Colon (tissue), 2 donors: ENCODE data around the gene RHBDL1.

Experiments used
- FAIRE-seq: peaks from 2 replicates; lab custom pipeline; 2012; peaks lifted over from hg19 to GRCh38; lab: Jason Lieb, UNC
- donor health status: control.
- donor health status: control.

The RHBDL1 gene

DNA sequence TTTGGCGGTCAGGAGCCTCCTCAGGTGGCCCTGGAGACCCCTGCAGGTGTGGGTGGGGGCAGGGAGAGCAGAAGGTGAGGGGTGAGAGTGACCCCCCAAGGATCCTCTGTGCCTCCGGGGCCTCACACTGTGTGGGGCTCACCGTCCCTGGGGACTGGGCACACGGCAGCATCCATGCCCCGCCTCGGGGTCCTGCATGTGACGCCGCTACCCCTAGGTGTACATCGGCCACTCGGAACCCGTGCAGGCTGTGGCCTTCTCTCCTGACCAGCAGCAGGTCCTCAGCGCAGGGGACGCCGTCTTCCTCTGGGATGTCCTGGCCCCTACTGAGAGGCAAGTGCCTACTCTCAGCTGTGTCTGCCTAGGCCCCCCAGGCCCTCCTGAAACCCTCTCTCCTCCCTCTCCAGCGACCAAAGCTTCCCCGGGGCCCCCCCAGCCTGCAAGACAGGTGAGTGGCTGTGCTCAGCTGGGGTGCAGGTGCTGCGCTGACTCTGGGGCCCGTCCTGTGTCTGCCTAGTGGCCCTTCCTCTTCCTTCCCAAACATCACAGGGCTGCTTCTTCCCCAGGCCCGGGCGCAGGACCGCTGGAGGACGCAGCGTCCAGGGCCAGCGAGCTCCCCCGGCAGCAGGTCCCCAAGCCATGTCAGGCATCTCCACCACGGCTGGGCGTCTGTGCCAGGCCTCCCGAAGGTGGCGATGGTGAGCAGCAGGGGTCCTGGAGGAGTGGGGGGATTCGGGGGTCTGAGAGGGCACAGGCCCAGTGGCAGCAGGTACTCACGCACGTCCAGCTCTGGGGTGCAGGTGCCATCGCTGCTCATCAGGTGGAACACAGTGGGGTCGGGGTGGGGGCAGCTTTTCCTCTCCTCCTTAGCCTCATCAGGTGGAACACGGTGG is 16.5 kb upstream of the RHBDL1 start:
- FAIRE-seq = no peak

DNA sequence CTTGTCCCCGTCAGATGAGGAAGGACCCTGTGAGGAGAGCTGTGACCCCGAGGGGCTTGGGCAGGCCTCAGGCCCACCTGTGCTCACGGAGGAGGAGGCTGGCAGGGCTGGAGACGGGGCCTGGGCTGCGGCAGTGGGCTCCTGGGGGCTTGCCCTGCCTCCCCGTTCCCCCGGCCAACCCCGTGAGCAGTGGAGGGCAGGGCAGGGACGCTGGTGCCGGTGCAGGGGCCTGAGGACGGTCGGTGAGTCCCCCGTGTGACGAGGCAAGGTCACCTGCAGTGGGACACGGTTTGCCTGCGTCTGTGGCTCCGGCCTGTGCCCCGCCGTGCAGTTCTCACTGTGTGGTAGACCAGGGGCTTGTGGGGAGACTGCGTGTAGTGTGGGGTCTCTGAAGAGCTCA is 15.9 kb upstream of the RHBDL1 start:
- FAIRE-seq = no peak

DNA sequence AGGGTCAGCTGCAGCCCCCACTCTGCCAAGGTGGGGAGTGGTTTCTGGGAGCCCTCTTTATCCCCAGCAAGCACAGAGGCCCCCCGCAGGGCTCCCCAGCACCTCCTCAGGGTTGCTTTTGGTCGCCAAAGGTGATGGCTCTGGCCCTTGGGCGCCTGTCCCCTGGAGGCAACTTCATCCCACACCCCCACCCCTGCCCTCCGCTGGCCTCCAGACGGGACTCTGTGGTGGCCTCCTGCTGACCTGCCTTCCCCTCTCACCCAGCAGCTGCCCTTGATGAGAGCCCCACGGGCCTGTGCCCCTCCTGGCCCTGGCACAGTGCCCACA is 15.4 kb upstream of the RHBDL1 start:
- FAIRE-seq = no peak

DNA sequence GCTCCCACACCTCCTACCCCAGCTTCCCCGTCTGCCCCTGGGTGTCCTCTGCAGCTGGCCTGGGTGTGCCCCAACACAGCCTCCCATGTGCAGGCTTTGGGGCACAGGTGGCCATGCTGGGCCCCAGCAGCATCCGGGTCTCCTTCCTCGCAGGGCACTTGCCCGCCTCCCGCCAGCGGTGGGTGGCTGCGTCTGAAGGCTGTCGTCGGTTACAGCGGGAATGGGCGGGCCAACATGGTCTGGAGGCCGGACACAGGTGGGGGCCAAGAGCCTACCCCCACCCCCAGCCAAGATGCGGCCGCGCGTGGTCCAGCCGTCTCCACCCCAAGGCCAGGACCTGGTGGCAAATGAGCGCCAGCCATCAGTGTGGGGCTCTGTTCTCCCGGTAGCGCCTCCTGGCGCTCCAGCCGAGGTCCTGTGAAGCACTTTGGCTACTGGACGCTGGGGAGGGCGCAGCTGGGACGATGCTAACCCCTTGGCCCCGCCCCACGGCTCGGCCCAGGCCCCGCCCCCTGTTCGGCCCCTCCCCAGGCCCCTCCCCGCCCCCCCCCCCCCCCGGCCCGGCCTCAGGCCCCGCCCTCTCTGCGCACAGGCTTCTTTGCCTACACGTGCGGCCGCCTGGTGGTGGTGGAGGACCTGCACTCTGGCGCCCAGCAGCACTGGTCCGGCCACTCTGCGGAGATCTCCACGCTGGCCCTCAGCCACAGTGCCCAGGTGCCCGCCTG is 14.8 kb upstream of the RHBDL1 start:
- no peak for FAIRE-seq

DNA sequence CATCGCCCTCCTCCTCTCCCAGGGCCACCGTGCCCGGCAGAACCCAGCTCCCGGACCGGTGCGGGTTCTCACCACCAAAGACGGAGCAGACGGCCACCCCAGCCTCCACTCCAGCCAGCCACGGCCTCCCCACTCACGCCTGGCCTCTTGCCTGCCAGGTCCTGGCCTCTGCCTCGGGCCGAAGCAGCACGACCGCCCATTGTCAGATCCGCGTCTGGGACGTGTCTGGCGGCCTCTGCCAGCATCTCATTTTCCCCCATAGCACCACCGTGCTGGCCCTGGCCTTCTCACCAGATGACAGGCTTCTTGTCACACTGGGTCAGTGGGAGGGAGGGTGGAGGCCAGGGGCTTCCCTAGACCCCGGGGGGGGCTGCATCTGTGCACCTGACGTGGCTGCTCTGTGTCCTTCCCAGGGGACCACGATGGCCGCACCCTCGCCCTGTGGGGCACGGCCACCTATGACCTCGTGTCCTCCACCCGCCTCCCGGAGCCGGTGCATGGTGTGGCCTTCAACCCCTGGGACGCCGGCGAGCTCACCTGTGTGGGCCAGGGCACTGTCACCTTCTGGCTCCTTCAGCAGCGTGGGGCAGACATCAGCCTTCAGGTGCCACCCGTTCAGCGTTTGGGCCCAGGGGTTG is 14.2 kb upstream of the RHBDL1 start:
- FAIRE-seq = no peak

DNA sequence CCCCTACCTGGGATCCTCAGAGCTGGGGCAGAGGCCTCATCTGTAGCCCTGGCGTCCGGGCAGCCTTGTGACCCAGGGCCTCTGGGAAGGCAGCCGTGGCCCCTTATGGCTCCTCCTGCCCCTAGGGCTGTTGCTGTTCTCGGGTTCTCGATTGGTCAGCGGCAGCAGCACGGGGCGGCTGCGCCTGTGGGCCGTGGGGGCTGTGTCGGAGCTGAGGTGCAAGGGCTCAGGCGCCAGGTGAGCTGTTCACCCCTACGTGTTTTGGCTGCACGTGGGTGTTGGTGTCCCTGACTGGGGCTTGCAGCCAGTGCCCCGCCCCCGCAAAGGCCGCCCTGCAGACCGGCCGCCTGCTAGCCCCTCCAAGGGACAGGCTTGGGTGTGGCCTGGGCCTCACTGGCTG is 13.4 kb upstream of the RHBDL1 start:
- no peak for FAIRE-seq

DNA sequence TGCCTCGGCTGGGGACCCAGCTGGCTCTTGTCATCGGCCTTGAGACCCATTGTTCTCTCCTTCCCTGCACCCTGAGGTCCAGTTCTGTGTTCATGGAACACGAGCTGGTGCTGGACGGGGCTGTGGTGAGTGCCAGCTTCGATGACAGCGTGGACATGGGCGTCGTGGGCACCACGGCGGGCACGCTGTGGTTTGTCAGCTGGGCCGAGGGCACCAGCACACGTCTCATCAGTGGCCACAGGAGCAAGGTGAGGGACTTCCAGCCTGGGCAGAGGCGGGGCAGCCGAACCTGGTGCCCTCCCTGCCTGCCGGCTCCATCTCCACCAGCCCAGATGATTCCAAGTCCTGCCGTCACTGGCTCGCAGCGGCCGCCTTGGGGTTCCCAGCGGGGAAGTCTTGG is 12.9 kb upstream of the RHBDL1 start:
- FAIRE-seq = no peak

DNA sequence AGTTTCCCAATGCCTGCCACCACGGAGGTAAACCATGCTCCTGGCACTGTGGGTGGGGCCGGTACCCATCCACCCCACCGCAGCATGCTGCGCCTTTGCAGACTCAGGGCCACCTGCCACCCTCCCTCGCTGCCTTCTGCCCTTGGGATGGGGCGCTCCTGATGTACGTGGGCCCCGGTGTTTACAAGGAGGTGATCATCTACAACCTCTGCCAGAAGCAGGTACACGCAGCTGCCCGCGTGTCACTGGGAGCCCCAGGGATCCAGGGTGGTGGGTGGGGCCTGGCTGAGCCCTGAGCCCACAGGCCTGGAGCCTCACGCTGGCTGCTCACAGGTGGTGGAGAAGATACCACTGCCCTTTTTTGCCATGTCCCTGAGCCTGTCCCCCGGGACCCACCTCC is 8.9 kb upstream of the RHBDL1 start:
- no peak for FAIRE-seq

DNA sequence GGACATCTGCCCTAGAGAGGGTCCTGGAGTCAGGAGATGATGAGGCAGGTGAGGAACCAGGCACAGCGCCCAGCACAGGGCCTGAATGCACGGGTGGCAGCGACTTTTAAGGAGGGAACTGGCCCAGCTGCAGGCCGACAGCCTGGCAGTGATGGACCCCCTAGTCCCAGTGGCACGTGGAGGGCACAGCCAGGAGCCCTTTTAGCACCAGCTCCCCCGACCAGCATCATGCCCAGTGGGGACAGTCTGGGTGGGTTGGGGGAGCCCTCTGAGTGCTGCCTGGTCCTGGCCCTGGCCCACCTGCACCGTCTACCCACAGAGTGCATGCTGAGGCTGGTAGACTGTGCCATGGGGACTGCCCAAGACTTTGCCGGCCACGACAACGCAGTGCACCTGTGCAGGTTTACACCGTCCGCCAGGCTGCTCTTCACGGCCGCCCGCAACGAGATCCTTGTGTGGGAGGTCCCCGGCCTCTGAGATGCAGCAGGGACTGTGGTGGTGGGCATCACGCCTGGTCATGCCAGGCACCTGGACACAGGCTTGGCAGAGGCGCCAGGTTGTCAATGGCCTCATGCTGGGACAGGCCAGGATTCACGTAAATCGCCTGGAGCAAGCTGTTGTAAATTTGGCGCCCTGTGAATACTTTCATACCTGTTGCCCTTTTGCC is 8.2 kb upstream of the RHBDL1 start:
- no peak for FAIRE-seq

DNA sequence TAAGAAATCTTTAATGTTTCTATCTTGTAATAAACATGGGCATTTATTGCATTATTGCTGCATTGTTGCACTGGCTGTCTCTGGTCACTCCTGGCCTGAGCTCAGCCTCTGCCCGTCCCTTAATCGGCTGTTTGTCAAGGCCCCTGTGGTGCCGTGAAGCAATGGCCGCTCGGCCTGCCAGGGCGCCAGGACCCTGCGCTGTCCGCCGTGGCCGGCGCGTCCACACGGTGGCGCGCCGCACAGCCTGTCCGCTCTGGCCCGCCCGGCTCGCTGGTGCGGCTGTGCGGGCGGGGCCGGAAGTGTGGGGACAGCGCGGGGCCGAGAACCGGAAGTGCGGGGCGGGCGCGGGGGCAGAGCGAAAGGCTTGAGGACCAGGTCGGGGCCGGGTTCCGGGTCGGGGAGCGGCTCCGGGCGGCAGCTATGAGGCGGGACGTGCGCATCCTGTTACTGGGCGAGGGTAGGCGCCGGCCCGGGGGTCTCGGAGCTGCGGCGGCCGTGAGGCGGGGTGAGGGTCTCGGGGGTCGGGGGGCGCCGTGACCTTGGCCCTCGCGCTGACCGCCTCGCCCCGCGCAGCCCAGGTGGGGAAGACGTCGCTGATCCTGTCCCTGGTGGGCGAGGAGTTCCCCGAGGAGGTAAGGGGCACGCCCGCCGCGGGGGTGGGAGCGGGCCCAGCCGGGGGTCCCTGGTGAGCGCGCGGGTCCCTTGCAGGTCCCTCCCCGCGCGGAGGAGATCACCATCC is 7.5 kb upstream of the RHBDL1 start, which contains the start of gene RHOT2:
TSS of gene RHOT2 (plus strand) at position 353 of the 739 bp plus-strand sequence. CDS start at position 421, 68 bp downstream.
- no peak for FAIRE-seq

DNA sequence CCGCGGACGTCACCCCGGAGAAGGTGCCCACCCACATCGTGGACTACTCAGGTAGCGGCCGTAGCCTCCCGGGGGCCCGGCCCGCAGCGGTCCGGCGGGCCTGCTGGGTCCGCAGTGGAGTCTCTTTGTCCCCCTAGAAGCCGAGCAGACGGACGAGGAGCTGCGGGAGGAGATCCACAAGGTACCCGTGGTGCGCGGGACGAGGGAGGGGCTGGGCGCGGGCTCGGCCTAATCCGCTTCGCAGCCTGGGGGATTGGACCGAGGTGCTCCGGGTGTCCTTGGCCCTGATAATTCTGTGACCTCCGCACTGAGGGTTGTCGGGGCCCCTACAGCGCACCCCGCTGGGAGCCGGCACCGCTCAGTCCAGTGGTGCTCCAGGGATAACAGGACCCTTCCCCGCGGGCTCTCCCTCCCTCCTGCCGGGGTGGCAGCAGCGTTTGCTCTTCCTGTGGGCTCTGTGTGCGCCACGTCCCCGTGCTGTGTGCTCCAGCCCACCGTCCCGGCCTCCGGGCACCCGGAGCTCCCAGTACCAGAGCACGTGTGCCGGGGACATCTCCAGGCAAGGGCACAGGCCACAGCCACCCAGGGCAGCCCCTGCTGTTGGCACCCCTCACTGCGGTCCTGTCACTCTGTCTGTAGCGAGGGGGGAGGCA is 6.8 kb upstream of the RHBDL1 start:
- no peak for FAIRE-seq

DNA sequence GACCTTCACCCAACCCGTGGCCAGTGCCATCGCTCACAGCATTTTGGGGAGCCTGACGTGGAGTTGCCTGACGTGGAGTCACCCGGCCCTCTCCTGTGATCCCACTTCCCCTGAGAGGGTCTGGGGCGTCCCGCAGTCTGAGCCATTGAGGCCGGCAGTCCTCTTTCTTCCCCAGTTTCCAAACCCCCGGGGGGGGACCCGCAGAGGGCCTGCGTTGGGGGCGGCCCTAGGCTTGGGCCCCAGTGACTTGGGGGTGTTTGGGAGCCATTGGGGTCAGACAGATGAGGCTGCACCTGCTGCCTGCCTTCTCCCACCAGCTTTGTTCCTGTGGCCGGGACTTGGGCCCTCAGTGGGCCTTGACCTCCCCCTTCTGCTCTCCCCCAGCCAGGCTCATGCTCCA is 5.8 kb upstream of the RHBDL1 start:
- no peak for FAIRE-seq

DNA sequence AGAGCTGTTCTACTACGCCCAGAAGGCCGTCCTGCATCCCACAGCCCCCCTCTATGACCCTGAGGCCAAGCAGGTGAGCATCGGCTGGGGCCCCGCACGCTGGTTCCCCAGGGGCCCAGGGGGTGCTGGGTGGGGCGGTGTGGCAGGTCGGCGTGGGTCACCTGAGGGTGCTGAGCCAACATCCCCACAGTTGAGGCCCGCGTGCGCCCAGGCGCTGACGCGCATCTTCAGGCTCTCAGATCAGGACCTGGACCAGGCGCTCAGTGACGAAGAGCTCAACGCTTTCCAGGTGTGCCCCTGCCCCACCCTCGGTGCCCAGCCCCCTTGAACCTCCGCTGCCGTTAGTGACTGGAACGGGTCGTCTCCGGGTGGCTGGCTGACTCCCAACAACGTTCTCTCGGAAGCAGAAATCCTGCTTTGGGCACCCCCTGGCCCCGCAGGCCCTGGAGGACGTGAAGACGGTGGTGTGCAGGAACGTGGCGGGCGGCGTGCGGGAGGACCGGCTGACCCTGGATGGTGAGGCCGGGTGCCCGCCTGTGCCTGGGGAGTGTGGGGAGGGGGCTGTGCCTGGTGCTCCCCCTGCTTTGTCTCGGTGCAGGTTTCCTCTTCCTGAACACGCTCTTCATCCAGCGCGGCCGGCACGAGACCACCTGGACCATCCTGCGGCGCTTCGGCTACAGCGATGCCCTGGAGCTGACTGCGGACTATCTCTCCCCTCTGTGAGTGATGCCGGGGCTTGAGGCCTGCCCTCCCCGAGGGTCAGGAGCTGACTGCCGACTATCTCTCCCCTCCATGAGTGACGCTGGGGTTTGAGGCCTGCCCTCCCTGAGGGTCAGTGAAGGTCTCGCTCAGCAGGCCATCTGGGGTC is 4.8 kb upstream of the RHBDL1 start:
- FAIRE-seq = no peak

DNA sequence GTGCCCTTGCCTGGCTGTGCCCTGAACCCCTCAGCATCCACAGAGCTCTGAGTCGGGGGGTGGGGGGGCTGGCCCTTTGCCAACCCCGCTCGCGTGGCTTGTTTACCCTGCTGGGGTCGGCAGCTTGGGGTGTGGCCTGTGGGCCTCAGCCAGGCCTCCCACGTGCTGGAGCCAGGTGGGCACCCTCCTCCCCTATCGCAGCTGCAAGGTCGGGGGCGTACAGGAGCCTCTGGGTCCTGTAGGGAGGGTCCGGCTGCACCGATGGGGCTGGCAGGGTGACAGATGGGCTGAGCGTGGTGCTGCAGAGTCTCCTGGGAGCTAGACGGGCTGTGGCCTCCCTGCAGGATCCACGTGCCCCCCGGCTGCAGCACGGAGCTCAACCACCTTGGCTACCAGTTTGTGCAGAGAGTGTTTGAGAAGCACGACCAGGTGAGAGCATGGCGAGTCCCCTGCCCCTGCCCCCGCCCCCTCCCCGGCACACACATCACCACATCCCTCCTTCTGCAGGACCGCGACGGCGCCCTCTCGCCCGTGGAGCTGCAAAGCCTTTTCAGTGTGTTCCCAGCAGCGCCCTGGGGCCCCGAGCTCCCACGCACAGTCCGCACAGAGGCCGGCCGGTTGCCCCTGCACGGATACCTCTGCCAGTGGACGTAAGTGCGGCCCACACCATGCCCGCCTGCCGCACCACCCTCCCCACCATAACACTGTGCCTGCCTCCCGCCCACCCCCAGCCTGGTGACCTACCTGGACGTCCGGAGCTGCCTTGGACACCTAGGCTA is 3.9 kb upstream of the RHBDL1 start:
- no peak for FAIRE-seq

DNA sequence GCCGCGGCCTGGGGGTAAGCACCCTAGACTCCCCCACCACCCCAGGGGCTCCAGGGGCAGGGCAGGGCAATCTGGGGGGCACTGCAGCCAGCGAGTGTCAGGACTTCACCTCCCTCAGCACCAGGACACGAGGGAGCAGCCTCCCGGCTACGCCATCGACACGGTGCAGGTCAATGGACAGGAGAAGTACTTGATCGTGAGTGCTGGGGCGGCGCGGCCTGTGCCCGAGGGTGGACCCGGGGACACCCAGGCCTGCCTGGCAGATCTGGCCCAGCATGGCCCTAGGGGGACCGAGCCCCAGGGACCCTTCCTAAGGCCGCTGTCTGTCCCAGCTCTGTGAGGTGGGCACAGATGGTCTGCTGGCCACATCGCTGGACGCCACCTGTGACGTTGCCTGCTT is 3.1 kb upstream of the RHBDL1 start:
- FAIRE-seq = no peak

DNA sequence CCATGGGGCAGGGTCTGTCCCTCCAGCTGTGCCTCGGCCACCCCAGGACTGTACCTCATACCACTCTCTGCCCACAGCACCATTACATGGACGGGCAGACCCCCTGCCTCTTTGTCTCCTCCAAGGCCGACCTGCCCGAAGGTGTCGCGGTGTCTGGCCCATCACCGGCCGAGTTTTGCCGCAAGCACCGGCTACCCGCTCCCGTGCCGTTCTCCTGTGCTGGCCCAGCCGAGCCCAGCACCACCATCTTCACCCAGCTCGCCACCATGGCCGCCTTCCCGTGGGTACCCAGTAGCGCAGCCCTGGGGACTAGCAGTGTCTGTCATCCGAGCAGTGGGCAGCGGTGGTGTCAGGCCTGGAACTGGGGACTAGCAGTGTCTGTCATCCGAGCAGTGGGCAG is 2.6 kb upstream of the RHBDL1 start:
- FAIRE-seq = no peak

DNA sequence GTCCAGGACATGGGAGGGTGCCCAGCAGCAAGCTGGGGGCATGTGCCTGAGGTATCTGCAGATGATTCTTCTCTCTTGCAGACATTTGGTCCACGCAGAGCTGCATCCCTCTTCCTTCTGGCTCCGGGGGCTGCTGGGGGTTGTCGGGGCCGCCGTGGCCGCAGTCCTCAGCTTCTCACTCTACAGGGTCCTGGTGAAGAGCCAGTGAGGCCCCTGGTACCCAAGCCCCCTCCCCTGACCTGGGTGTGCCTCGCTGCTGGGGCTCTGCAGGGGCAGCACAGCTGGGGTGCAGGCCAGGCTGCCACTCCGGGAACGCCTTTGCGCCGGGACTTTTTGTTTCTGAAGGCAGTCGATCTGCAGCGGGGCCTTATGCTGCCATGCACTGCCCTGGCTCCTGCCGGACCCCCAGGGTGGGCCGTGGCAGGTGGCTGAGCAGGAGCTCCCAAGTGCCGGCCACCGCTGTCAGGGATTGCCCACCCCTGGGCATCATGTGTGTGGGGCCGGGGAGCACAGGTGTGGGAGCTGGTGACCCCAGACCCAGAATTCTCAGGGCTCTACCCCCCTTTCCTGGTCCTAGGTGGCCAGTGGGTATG is 2.0 kb upstream of the RHBDL1 start:
- FAIRE-seq = no peak

DNA sequence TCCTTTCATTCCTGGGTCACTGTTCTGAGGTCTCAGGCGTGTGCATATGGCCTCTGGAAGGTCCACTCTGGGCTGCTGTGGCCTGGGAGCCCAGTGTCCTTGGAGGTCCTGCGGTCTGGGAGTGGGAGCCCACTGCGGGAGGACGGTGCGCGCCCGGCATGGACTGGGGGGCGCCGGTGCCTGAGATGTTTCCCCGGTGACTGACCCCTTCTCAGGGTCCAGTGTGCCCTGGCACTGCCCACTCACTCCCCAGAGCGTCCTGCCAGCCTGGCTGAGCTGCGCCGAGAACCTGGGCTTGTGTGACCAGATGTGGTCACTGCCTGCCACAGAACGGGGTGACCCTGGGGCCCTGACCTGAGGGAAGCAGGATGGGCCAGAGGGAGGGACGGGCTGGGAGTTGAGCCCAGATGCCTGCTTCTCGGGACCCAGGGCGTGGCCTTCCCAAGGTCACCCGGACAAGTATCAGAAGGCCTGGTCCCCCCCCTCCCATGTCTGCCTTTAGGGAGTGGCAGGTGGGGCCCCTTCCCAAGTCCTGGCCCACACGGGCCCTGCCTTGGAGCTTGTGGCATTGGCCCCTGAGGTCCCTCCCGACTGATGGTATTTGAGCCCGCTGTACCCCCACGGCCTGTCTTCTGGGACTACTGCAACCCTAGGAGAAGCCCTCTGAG is 1.1 kb upstream of the RHBDL1 start:
- no peak for FAIRE-seq
